ENCODE data around the gene TNNC1.

Gene TNNC1

GRCh38 chr3:52483081-52483480, 29.2 kb upstream of the TNNC1 start:
- no peak for FAIRE-seq
- DNase-seq (ENCODE audit: insufficient read length, low spot score) = no peak
- TF ChIP-seq CTCF (IDR thresholded peaks at IDR 0.05; ENCODE audit: insufficient read depth, missing control alignments) = no peak

- FAIRE-seq = no peak
- no peak for DNase-seq (ENCODE audit: insufficient read length, low spot score)
- TF ChIP-seq CTCF (IDR thresholded peaks at IDR 0.05; ENCODE audit: insufficient read depth, missing control alignments) = peak; percentile 43
Measured at GRCh38 chr3:52481819-52482521, 28.1 kb upstream of the TNNC1 start.

- DNase-seq (ENCODE audit: insufficient read length, low spot score) (no peak), FAIRE-seq (no peak)
- no peak for TF ChIP-seq CTCF (IDR thresholded peaks at IDR 0.05; ENCODE audit: insufficient read depth, missing control alignments)
Measured at GRCh38 chr3:52480768-52481715, 27.2 kb upstream of the TNNC1 start.

- no peak for TF ChIP-seq CTCF (IDR thresholded peaks at IDR 0.05; ENCODE audit: insufficient read depth, missing control alignments)
- DNase-seq (ENCODE audit: insufficient read length, low spot score) = no peak
- no peak for FAIRE-seq
Measured at GRCh38 chr3:52479877-52480575, 26.2 kb upstream of the TNNC1 start.

GRCh38 chr3:52479037-52479876, 25.4 kb upstream of the TNNC1 start:
- no peak for DNase-seq (ENCODE audit: insufficient read length, low spot score)
- no peak for TF ChIP-seq CTCF (IDR thresholded peaks at IDR 0.05; ENCODE audit: insufficient read depth, missing control alignments)
- FAIRE-seq = no peak

GRCh38 chr3:52477796-52478095, 23.9 kb upstream of the TNNC1 start:
- no peak for DNase-seq (ENCODE audit: insufficient read length, low spot score)
- FAIRE-seq = no peak

More at GRCh38 chr3:52477796-52478095, 23.9 kb upstream of the TNNC1 start:
- no peak for TF ChIP-seq CTCF (IDR thresholded peaks at IDR 0.05; ENCODE audit: insufficient read depth, missing control alignments)

Measured in D721Med (cell line).